ENCODE results near the gene C5.

C5 gene

GRCh38 chr9:121026260-121026691 lies 23.8 kb downstream of the C5 start:
- H3K9me3 ChIP-seq, result no peaks in the 10 kb centered on the region
- no peaks in the 10 kb centered on the region for H3K36me3 ChIP-seq
- H3K4me1 ChIP-seq (ENCODE audit: control insufficient read depth in 1 of 2, insufficient read depth in 1 of 2, low read depth in 1 of 2, low read length in 1 of 2), result no peaks in the 10 kb centered on the region
- no peak for TF ChIP-seq CTCF (IDR thresholded peaks at IDR 0.05)
- H3K4me3 ChIP-seq (ENCODE audit: low read depth in 1 of 2, low read length in 1 of 2), result no peak overlapping the region
- no peaks in the 10 kb centered on the region for H3K27me3 ChIP-seq
- no peak overlapping the region for H3K27ac ChIP-seq

GRCh38 chr9:121024237-121024636 lies 25.8 kb downstream of the C5 start:
- no peaks in the 10 kb centered on the region for H3K9me3 ChIP-seq
- H3K27ac ChIP-seq, result no peak overlapping the region
- no peaks in the 10 kb centered on the region for H3K4me1 ChIP-seq (ENCODE audit: control insufficient read depth in 1 of 2, insufficient read depth in 1 of 2, low read depth in 1 of 2, low read length in 1 of 2)
- no peaks in the 10 kb centered on the region for H3K27me3 ChIP-seq
- H3K4me3 ChIP-seq (ENCODE audit: low read depth in 1 of 2, low read length in 1 of 2), result no peak overlapping the region
- no peaks in the 10 kb centered on the region for H3K36me3 ChIP-seq
- no peak for TF ChIP-seq CTCF (IDR thresholded peaks at IDR 0.05)

- Histone ChIP-seq H3K27me3 (no peaks in the 10 kb centered on the region), H3K4me3 (ENCODE audit: low read depth in 1 of 2, low read length in 1 of 2) (no peak overlapping the region), H3K9me3 (no peaks in the 10 kb centered on the region), H3K36me3 (no peaks in the 10 kb centered on the region), H3K27ac (no peak overlapping the region), H3K4me1 (ENCODE audit: control insufficient read depth in 1 of 2, insufficient read depth in 1 of 2, low read depth in 1 of 2, low read length in 1 of 2) (no peaks in the 10 kb centered on the region)
- no peak for TF ChIP-seq CTCF (IDR thresholded peaks at IDR 0.05)
These were observed 27.0 kb downstream of the C5 start for GRCh38 chr9:121023064-121023463.

- Histone ChIP-seq H3K4me1 (ENCODE audit: control insufficient read depth in 1 of 2, insufficient read depth in 1 of 2, low read depth in 1 of 2, low read length in 1 of 2) (no peaks in the 10 kb centered on the region), H3K9me3 (no peaks in the 10 kb centered on the region), H3K27ac (no peak overlapping the region), H3K27me3 (no peaks in the 10 kb centered on the region), H3K36me3 (no peaks in the 10 kb centered on the region), H3K4me3 (ENCODE audit: low read depth in 1 of 2, low read length in 1 of 2) (no peak overlapping the region)
- TF ChIP-seq CTCF (IDR thresholded peaks at IDR 0.05), result no peak
These were observed 28.8 kb downstream of the C5 start for GRCh38 chr9:121021301-121021700.

- Histone ChIP-seq H3K4me3 (ENCODE audit: low read depth in 1 of 2, low read length in 1 of 2) (no peak overlapping the region), H3K36me3 (no peaks in the 10 kb centered on the region), H3K9me3 (no peaks in the 10 kb centered on the region), H3K27ac (no peak overlapping the region), H3K4me1 (ENCODE audit: control insufficient read depth in 1 of 2, insufficient read depth in 1 of 2, low read depth in 1 of 2, low read length in 1 of 2) (no peaks in the 10 kb centered on the region), H3K27me3 (no peaks in the 10 kb centered on the region)
- TF ChIP-seq CTCF (IDR thresholded peaks at IDR 0.05), result no peak
These were observed 30.8 kb downstream of the C5 start for GRCh38 chr9:121019273-121019672.

GRCh38 chr9:121013911-121014310 lies 36.2 kb downstream of the C5 start:
- Histone ChIP-seq H3K36me3 (peaks cover 3% of the 10 kb centered on the region), H3K4me1 (ENCODE audit: control insufficient read depth in 1 of 2, insufficient read depth in 1 of 2, low read depth in 1 of 2, low read length in 1 of 2) (no peaks in the 10 kb centered on the region), H3K27me3 (no peaks in the 10 kb centered on the region), H3K9me3 (no peaks in the 10 kb centered on the region), H3K27ac (no peak overlapping the region), H3K4me3 (ENCODE audit: low read depth in 1 of 2, low read length in 1 of 2) (no peak overlapping the region)
- TF ChIP-seq CTCF (IDR thresholded peaks at IDR 0.05), result no peak

All from neutrophil (primary cell).